Measurements from ENCODE around the gene CTIF.

CTIF gene

GRCh38 chr18:48780201-48780912, 241.5 kb downstream of the CTIF start:
- FAIRE-seq (no peak), DNase-seq (ENCODE audit: insufficient read length, low spot score) (no peak)

- no peak for DNase-seq (ENCODE audit: insufficient read length, low spot score)
- no peak for FAIRE-seq
These were observed 242.0 kb downstream of the CTIF start for GRCh38 chr18:48780913-48781162.

- FAIRE-seq (no peak), DNase-seq (ENCODE audit: insufficient read length, low spot score) (no peak)
These were observed 242.5 kb downstream of the CTIF start for GRCh38 chr18:48781163-48781987.

- FAIRE-seq (no peak), DNase-seq (ENCODE audit: insufficient read length, low spot score) (no peak)
These were observed 243.1 kb downstream of the CTIF start for GRCh38 chr18:48781988-48782363.

GRCh38 chr18:48782381-48782861, 243.6 kb downstream of the CTIF start:
- FAIRE-seq (no peak), DNase-seq (ENCODE audit: insufficient read length, low spot score) (no peak)

- FAIRE-seq (no peak), DNase-seq (ENCODE audit: insufficient read length, low spot score) (no peak)
These were observed 245.0 kb downstream of the CTIF start for GRCh38 chr18:48783616-48784520.

- FAIRE-seq: no peak
These were observed 245.8 kb downstream of the CTIF start for GRCh38 chr18:48784656-48785055.

GRCh38 chr18:48785091-48785614, 246.3 kb downstream of the CTIF start:
- DNase-seq (ENCODE audit: insufficient read length, low spot score) (no peak), FAIRE-seq (no peak)

More at GRCh38 chr18:48784656-48785055, 245.8 kb downstream of the CTIF start:
- DNase-seq (ENCODE audit: insufficient read length, low spot score): no peak

- DNase-seq (ENCODE audit: insufficient read length, low spot score) (no peak), FAIRE-seq (no peak)
These were observed 247.1 kb downstream of the CTIF start for GRCh38 chr18:48785736-48786454.

- FAIRE-seq (no peak), DNase-seq (ENCODE audit: insufficient read length, low spot score) (no peak)
These were observed 247.8 kb downstream of the CTIF start for GRCh38 chr18:48786455-48787202.

GRCh38 chr18:48787203-48788151, 248.6 kb downstream of the CTIF start:
- no peak for DNase-seq (ENCODE audit: insufficient read length, low spot score)
- FAIRE-seq: no peak

- DNase-seq (ENCODE audit: insufficient read length, low spot score) (no peak), FAIRE-seq (no peak)
These were observed 249.5 kb downstream of the CTIF start for GRCh38 chr18:48788373-48788772.

- no peak for DNase-seq (ENCODE audit: insufficient read length, low spot score)
- no peak for FAIRE-seq
These were observed 250.5 kb downstream of the CTIF start for GRCh38 chr18:48789259-48789812.

- FAIRE-seq: no peak
- DNase-seq (ENCODE audit: insufficient read length, low spot score): no peak
These were observed 251.5 kb downstream of the CTIF start for GRCh38 chr18:48790226-48790863.

- DNase-seq (ENCODE audit: insufficient read length, low spot score) (no peak), FAIRE-seq (no peak)
These were observed 252.2 kb downstream of the CTIF start for GRCh38 chr18:48790869-48791635.

GRCh38 chr18:48791636-48792105, 252.8 kb downstream of the CTIF start:
- no peak for DNase-seq (ENCODE audit: insufficient read length, low spot score)
- FAIRE-seq: no peak

- FAIRE-seq: no peak
- DNase-seq (ENCODE audit: insufficient read length, low spot score): no peak
These were observed 253.3 kb downstream of the CTIF start for GRCh38 chr18:48792141-48792540.

Data from HTR-8/SVneo (cell line).